ENCODE measurements around the gene TMSB15C. TPM values are rescaled to one million over a fixed set of nuclear protein-coding genes. Genes with fewer than 3 reads are reported as not detected.

TMSB15C gene
- total RNA-seq, 1 donor from 2014 or later: 43.8 TPM

DNA sequence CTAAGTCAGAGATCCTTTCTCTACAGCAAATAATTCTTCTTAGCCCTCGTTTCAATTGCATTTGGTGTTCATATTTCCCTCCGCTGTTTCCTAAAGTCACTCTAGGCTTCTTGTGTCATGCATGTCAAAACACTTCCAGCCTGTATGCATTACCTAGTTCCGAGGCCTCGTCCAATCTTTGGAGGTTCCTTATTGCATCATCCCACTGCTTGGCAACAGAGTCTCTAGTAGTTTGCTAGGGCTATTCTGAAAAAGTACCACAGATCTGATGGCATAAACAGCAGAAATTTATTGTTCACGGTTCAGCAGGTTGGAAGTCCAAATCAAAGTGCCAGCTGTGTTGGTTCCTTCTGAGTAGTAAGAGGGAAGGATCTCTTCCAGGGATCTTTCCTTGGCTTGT is 30.4 kb downstream of the TMSB15C start:
- no peak for DNase-seq

- no peak for DNase-seq
Observed at GRCh38 chrX:104041003-104041402, 35.0 kb downstream of the TMSB15C start.

DNA sequence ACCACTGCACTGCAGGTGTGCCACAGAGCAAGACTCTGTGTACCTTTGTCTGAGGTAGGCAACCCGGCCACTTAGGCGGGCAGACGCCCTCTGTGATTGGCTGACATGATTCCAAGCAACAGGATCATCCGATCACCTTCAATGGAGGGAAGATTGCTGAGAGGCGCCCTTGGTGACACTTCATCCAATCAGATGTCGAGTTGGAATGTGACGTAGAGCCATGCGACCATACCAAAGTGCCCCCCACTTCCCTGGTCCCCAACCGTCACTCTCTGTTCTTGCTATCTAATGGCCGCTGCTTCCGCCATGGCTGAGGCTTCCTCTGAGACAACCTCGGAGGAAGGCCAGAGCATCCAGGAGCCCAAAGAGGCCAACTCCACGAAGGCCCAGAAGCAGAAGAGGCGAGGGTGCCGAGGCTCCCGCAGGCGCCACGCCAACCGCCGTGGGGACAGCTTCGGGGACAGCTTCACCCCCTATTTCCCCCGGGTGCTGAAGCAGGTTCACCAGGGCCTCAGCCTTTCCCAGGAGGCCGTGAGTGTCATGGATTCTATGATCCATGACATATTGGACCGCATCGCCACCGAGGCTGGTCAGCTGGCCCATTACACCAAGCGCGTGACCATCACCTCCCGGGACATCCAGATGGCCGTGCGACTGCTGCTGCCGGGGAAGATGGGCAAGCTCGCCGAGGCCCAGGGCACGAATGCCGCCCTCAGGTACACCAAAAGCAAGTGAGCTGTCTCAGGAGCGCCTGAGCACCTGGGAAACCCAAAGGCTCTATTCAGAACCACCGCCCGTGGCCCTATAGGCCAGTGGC is 36.1 kb downstream of the TMSB15C start, which contains the start of gene H2BW2:
Gene H2BW2 (plus strand): TSS at position 268 of the 817 bp plus-strand sequence. CDS start 39 bp downstream, at position 307.
- DNase-seq: no peak

Other genes with a start within 250 kb of the TMSB15C start
- gene RAB9B, start 244.0 kb downstream of the TMSB15C start, total RNA-seq: 36.3 TPM
- 26.0 TPM for gene TMSB15B, start 113.6 kb downstream of the TMSB15C start, total RNA-seq
- gene H2BW1, start 62.5 kb downstream of the TMSB15C start, total RNA-seq: not detected
- not detected for gene H2BW2, start 36.3 kb downstream of the TMSB15C start, total RNA-seq
- 12.0 TPM for gene ZCCHC18, start 36.3 kb upstream of the TMSB15C start, total RNA-seq
- gene SLC25A53, start 80.8 kb upstream of the TMSB15C start, total RNA-seq: 12.3 TPM
- 88.1 TPM for gene FAM199X, start 90.2 kb upstream of the TMSB15C start, total RNA-seq
- not detected for gene ESX1, start 178.7 kb upstream of the TMSB15C start, total RNA-seq

All from occipital lobe (tissue), 2 donors.